Measurements from ENCODE around the gene PTPRM.
"Not testable (repeated sequence)": the region's sequence is repeated elsewhere in the genome, so short reads cannot be mapped to it uniquely, and the experiment has no call there.

Gene PTPRM

GRCh38 chr18:8413189-8413588 lies 846.1 kb downstream of the PTPRM start:
- no peak for DNase-seq

GRCh38 chr18:8413751-8414150 lies 846.6 kb downstream of the PTPRM start:
- DNase-seq = no peak

- DNase-seq = no peak
Measured at GRCh38 chr18:8416212-8417019, 849.3 kb downstream of the PTPRM start.

GRCh38 chr18:8422391-8422790 lies 855.3 kb downstream of the PTPRM start:
- no peak for DNase-seq

- no peak for DNase-seq
Measured at GRCh38 chr18:8423051-8423557, 856.0 kb downstream of the PTPRM start.

GRCh38 chr18:8424481-8424880 lies 857.4 kb downstream of the PTPRM start:
- no peak for DNase-seq

- DNase-seq = no peak
Measured at GRCh38 chr18:8424917-8425725, 858.0 kb downstream of the PTPRM start.

GRCh38 chr18:8426401-8426800 lies 859.3 kb downstream of the PTPRM start:
- no peak for DNase-seq

- no peak for DNase-seq
Measured at GRCh38 chr18:8427339-8427738, 860.2 kb downstream of the PTPRM start.

GRCh38 chr18:8428951-8429350 lies 861.8 kb downstream of the PTPRM start:
- DNase-seq = no peak

- DNase-seq = no peak
Measured at GRCh38 chr18:8431036-8431435, 863.9 kb downstream of the PTPRM start.

GRCh38 chr18:8433323-8433722 lies 866.2 kb downstream of the PTPRM start:
- no peak for DNase-seq

- DNase-seq = no peak
Measured at GRCh38 chr18:8433771-8434170, 866.7 kb downstream of the PTPRM start.

GRCh38 chr18:8435376-8435775 lies 868.3 kb downstream of the PTPRM start:
- no peak for DNase-seq

- no peak for DNase-seq
Measured at GRCh38 chr18:8439055-8439454, 871.9 kb downstream of the PTPRM start.

- no peak for DNase-seq
Measured at GRCh38 chr18:8443505-8443904, 876.4 kb downstream of the PTPRM start.

GRCh38 chr18:8446936-8447335 lies 879.8 kb downstream of the PTPRM start:
- DNase-seq = not testable (repeated sequence)

- no peak for DNase-seq
Measured at GRCh38 chr18:8448130-8448529, 881.0 kb downstream of the PTPRM start.

GRCh38 chr18:8450013-8450412 lies 882.9 kb downstream of the PTPRM start:
- DNase-seq = no peak

- no peak for DNase-seq
Measured at GRCh38 chr18:8450898-8451665, 884.0 kb downstream of the PTPRM start.

- DNase-seq = no peak
Measured at GRCh38 chr18:8453528-8453927, 886.4 kb downstream of the PTPRM start.

GRCh38 chr18:8454136-8454535 lies 887.0 kb downstream of the PTPRM start:
- no peak for DNase-seq
